Activated CD8-positive, alpha-beta memory T cell treated with anti-CD3 and anti-CD28 coated beads for 24 hours (primary cell): ENCODE measurements around the gene SPA17.

ENCODE experiments used
- DNase-seq: peaks from one replicate; pipeline ENCODE4 v3.0.0-alpha.2; 2020

SPA17 gene

DNA sequence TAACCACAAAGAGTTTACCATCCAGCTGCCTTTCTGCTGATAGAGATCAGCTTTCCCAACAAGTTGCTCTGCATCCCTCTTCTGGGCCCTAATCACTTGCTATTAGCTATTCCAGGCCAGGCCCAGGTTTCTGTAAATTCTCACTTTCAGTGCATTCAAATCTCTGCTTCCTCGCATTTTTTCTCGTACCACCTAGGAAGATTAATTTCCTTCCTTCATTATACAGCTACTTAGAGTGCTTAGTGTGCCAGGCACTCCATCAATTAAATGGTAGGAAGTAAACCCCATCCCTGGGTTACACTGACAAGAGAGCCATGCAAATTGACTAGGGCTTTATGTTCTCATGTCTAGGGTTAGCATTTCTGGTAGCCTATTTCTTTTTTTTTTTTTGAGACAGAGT is 9.8 kb upstream of the SPA17 start:
- DNase-seq = no peak

DNA sequence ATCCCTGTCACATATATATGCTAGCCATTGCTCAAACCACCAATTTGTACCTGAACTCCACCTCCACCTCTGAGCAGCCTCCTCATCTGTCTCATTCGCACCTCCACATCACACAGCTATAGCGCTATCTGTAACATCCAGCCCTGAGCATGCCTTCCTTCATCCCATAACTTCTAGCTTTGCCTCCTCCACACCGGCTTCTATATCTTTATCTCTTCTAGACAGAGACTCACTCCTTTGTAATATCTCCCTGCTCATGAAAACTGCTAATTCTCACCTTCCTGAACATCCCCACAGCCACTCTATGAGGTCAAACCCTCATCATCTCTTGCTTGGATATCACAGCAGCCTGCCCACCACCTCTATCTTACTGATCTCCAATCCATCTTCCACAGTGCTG is 6.1 kb upstream of the SPA17 start:
- DNase-seq = no peak

DNA sequence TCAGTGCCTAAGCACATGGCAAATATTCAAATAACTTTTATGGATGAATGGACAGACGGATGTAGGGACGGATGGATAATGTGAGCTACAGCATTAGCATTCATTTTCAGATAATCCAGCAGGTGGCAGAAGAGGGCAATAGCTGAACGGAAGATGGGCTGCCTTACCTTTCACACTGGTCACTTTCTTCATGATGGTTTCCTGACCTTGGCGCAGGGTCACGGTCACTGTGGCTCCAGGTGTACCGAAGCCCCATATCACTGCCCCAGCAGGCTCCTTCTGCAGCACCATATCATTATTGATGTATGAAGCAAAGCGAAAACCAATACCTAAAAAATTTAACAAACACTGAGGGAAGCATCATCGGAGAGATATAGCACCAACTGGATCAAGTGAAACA is 4.5 kb upstream of the SPA17 start:
- DNase-seq = peak; percentile 72

DNA sequence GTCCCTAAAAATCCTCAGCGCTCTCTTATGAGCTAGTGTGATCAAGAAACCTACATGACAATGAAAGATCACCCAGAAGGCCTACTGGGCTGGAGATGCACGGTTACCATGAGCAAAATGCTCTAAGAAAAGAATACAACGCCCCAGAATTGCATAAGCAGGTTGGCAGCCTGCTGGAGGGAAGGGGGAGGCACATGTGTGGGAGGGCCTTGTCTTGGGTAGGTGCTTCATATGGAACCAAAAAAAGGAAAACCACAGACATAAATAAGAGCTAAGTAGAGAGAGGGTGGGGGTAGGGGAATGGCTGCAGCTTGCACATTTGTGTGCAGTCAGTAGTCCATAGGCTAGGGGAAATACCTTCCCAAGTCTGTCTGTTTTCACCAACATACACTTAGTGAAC is 3.0 kb upstream of the SPA17 start:
- no peak for DNase-seq

DNA sequence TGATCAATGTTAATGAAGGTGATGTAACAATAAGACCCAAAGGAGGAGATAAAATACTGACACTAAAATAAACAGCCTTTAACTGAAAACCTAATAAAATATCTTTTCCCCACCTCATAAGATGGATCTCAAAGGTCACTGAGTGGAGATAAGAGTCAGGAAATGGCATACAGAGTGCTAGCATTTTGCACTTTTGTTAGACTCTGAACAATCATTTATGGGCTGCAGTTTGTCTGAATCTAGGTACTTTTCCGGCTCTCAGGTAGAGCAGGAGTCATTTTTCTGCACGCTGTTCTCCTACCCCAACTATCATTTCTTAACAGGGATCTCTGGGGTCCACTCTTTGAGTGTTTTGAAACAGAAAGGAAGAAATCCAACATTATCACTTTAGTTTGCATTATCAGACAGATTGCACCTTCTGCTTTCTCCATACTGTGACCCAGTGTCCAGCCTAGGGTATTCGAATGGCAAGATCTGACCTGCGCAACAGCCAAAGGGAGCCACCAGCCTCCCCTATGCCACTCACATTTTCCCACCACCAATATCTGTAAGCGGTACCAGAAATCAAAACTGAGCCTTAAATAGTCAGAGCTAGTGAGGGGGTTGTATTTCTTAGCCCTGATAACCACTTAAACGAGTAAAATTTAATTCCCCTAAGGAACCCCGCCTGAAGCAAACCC is 1.0 kb upstream of the SPA17 start:
- no peak for DNase-seq

DNA sequence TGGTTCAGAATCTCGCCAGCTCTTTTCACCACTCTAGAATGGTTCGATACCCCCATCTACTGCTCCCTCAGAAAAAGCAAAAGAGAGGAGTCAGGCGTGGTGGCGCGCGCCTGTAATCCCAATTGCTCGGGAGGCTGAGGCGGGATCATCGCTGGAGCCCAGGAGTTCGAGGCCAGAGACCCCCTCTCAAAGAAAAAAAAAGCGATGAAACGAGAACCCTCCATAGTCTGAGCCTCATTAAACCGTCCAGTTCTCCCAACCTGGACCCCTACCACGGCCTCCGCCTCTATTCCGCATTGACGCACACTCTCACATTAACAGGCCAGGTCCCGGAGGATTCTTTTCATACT is 439 bp downstream of the SPA17 start:
- DNase-seq = no peak

DNA sequence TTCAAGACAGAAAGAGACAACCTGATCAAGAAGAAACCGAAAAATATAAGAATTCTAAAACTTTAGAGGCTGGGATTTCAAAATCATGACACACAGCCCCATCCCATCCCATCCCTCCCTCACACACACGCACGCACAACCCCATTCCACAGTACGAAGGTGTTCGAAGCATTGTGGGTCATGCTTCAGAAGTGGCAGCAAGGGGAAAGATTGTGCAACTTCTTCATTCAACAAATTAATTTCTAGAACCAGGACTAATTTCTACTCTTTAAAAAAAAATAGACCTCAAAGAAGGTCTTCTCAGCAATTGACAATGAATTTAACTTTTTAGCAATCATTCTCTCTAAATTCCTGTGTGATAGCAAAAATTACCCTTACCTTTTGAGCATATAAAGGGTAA is 867 bp downstream of the SPA17 start:
- DNase-seq = no peak

DNA sequence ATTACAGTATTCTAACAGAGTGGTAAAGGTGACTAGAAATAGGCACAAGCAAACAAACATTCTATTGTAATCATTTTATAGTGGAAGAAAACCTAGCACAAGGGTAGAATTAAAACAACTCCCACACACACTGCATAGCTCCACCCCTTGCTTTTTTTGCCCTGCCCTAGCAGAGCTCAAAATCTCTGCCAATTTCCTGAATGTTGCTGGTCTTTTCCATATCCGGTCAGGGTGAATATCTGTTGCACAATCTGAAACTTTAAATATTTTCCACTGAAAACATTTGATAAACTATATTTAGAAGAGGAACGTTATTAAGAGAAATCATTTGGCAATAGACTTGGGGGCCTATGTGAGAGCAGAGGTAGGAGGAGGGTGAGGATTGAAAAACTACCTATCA is 2.7 kb downstream of the SPA17 start:
- no peak for DNase-seq

DNA sequence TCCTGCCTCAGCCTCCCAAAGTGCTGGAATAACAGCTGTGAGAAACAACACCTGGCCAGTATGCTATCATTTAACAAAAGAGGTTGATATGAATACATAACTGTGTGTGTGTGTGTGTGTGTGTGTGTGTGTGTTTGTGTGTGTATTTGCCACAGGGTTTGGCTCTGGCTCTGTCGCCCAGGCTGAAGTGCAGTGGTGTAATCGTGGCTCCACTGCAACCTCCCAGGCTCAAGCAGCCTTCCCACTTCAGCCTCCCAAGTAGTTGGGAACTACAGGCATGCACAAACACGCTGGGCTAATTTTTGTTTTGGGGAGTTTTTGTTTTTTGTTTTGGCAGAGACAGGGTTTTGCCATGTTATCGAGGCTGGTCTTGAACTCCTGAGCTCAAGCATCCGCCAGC is 4.7 kb downstream of the SPA17 start:
- no peak for DNase-seq

DNA sequence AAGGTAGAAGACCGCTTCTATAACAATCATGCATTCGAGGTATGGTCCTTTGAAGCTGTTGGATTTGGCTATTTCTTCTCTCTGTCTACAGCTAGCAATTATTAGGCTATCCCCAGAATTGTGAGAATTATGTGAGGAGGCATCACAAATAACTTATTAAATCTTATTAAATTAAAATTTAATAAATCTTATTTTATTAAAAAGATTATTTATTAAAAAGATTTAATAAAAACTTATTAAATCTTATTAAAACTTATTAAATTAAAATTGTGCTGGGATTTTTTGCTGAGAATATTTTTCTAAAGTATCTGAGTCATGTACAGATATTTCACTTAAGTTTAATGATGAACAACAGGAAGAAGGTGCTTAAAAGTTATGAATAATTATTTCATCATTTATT is 7.7 kb downstream of the SPA17 start:
- no peak for DNase-seq

DNA sequence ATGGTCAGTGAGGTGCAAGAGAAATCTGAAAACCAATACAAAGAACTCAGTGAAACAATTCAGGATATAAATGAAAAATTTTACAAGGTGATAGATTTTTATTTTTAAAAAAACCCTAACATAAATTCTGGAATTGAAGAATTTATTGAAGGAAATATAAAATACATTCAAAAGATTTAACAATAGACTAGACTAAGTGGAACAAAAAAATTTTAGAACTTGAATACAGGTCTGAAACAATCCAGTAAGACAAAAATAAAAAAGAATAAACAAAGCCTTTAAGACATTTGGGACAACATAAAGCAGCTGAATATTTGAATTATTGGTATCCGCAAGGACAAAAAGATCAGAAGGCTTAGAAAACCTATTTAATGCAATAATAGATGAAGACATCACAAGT is 8.7 kb downstream of the SPA17 start:
- no peak for DNase-seq

DNA sequence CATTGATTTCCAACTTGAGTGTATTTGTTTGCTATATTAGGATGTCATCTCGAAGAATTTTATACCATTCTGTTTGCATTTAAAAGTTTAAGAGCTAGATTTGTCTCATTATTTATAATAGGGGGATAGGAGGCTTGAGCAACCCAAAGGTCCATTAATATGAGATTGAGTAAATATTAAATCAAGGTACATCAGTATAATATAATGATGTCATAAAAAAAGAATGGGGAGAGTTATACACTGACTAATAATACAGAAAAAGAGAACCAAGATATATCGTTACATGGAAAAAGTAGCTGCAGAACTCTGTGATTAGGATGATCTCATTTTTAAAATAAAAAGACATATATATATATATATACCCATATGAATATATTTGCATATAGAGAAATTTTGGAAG is 19.4 kb downstream of the SPA17 start:
- no peak for DNase-seq

DNA sequence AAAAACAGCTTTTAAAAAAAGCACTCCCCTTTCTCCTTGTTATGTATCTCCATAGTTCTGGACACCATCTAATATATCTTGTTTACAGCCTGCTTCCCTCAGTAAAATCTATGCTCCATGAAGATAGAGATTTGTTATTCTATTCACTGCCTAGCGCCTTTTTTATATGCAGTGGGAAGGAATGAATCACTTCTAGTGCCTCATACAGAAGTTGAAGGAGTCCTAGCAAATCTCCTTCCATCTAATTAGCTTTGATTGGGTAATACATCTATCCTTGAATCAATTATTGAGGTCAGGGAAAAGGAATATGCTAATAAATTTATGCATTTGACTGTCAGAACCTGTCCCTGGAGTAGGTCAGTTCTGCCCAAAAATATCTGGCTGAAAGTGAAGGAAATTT is 25.8 kb downstream of the SPA17 start:
- no peak for DNase-seq

DNA sequence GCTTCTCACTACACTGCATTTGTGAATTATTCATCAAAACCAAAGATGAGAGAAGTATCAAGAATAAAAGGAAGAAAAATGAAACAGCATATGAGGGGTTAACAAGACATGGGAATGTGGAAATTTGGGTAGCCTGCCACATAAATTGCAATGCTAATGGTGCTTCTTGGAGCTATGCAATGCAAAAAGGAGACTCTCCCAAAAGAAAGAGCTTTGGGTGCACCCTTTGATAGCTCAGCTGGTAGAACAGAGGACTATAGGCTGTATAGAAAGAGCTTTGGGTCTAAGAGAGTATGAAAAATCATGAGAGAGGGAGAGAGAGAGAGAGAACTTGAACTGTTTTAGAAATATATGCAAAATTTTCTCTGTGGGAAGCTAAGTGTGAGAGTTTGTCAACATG is 26.3 kb downstream of the SPA17 start:
- no peak for DNase-seq

DNA sequence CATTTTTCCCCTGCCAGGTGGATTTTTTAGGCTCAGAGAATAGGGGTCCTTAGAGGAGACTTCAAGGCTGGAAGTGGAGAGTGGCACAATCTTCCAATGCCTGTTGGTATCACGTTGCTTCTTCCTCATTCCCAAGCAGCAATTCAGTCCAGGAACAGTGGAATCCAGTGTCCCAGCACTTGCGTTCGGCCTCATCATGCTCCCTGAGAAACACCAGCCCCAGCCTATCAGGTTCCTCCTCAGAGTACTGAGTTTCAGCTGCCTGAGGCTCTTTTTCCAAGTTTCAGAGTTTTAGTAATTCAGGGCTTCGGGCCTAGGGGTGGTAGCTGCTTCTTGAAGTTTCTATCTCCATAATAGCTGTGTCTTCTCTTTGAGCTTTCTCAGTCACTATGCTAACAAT is 34.1 kb downstream of the SPA17 start:
- DNase-seq = no peak

DNA sequence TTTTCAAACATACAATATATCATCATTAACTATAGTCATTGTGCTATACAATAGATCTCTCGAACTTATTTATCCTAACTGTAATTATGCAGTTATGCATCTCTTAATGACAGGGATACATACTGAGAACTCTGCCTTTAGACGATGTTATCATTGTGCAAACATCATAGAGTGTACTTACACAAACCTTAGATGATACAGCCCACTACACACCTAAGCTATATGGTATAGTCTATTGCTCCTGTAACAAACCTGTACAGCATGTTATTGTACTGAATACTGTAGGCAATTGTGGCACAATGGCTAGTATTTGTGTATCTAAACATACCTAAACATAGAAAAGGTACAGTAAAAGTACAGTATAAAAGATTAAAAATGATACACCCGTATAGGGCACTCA is 38.7 kb downstream of the SPA17 start:
- no peak for DNase-seq

DNA sequence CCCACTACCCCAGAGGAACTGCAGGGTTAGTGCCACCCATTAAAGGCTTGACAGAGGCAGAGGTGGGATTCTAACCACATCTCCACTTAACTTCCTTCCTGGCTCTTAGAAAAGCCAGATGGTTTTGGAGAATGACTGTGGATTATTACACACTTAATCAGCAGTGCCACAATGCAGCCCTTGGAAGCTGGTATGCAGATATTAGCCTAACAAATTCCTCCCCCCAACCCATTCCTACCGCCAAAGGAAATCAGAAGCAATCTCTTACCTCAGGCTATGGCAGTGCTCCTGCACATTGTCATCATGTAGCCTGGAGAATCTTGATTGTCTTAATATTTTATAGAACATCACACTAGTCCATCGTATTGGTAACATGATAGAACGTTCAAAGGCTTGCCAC is 42.9 kb downstream of the SPA17 start:
- no peak for DNase-seq

DNA sequence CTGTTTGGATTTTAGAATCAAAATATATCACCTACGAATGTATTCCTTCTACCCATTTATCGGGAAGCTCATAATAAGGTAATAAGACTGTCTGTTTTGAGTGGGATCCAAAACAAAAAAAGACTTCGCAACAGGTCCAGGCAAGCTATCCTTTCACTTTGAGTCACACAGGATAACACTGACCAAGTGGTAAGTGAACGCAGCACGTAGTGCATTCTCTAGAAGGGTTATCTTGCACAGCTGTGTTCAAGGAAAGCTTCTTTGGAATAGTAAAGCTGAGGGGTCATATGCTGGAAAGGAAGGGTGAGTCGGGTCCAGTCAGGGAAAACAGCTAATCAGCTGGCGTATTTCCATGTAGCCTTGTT is 43.7 kb downstream of the SPA17 start:
- DNase-seq = no peak

DNA sequence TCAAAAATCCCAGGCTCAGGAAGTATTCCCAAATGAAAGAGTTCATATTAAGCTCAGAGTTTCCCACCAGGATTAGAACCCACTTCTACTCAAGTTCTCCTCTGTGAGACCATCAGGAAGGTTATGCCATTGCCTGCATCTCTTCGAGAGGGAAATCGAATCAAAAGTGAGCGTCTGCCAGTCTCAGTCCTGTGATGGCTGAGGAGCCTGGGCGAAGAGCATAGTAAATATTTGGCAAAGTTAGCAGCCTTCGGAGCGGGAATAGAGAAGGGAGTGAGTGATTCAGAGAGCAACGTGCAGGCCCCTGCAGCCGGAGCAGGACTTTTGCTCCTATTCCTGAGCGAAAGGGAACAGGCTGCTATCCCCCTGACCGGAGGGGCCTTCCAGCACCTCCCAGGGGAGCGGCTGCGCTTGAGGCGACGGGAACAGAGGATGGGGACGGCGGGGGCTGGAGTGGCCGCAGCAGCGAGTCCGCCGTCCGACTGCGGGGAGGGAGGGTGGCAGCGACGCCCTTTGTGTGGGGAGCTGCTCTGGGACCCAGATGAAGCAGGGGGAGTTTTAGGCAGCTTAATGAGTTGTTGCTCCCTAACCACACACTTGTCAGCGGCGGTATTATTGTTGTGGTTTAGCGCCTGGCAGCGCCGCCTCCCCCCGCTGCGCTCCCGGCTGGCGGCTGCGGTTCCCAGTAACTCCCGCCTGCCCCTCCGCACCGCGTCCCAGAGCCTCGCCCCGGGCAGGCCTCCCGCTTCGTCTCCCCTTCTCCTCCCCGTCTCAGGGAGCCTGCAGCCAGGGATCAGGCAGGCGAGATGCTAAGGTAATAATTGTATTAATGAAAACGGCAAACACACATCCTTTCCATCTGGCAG is 44.3 kb downstream of the SPA17 start:
- no peak for DNase-seq

DNA sequence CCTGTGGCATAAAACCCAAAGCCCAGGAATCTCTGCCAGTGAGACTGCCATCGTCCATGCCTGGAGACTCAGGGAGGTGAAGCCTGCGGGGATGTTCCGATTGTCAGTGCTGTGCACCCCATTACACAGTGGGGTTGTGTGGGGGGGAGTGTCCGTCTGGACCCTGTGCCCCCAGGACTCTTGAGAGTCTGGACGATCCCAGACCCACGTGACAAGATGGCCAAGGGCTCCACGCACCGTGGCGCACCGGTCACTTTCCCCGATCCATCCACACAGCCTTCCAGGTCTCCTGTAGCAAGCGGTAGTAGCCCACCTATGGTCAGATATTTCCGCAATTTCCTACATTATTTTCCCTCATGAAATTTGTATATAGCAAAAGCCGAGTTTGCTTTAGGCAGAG is 45.1 kb downstream of the SPA17 start:
- no peak for DNase-seq

DNA sequence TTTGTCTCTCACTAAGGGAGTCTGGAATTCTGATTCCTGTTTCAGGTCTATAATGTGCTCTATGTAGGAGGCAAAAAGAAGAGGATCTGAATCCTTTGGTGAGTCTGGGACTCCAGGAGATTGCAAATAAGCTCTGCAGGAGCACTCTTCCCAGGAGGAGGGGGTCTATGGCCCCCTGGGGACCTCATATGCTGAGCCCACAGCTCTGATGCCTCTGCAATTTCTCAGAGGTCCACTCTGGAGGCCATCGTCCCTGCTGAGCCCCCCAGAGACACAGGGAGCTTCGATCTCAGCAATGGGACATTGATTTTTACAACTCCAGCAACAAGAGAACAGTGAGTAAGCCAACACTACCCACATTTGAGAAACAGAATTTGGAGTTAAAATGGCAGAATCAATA is 45.8 kb downstream of the SPA17 start:
- DNase-seq = no peak

DNA sequence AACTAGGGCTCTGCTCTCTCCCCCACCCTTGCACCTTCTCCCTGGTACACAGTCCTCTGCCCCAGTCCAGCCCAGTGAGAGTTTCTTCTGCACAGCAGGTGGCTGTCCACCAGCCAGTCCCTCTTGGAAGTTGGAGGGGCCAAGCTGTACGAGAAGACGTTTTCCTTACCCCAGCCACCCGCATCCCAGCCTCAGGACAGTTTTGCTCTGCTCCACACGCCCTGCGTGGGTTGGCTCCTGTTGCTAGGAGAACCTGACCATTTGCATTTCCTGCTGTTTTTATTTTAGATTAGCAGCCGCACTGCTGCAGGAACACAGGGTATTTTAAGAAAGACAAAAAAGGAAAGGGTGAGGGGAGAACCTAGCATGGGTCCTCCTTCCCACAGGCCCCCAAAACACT is 48.5 kb downstream of the SPA17 start:
- no peak for DNase-seq

DNA sequence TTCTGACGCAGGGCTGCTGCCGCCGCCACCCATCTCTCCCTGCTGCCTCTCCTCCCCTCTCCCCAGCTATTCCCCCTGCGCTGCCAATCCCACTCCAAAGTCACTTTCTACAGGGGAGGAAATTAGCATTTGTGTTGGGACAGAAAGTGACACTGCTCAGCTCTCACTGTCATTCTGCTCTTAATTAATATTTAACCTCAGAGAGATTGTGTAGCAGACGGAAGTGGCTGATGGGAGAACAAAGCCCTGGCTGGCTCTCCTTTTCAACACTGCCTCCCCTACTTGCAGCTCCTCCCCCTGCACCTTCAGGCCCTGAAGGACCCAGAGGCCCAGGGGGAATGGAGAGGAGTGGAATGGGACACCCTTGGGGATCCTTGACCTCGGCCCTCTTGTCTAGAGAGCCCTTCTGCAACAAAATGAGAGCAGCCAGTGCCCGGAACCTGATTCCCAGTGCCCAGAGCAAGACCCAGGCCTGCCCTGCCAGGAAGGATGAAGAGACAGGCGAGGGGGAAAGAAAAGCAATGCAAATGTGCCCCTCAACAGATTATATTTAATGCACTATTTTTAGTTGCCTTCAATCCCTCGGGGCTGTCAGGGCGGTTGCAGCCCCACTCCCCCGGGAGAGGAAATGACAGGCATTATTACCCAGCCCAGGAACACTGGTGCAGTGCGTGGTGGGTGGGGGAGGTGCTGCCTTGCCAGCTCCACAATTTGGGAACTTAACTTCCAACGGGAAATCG is 51.4 kb downstream of the SPA17 start:
- no peak for DNase-seq

DNA sequence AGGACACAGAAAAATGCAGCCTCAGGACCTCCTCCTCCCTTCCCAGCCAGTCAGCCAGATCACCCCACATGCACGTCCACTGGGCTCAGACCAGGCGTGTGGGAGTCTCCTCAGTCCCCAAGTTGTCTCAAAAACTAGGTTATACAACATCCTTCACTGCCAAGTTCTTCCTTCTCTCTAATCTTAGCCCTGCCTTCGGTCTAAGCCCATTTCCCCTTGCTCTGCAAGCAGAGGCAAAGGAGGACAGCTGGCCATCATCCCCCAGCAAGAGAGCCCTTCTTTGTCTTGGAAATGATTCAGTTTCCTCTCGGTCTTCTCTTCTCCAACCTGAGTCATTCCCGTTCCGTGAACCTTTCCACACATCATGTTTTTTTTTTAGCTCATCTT is 52.0 kb downstream of the SPA17 start:
- DNase-seq = no peak
